SK-N-SH (cell line): Measurements from ENCODE around the gene IL7R. TPM values are rescaled to one million over a fixed set of nuclear protein-coding genes. Genes with fewer than 3 reads are reported as not detected.

Experiments
- CTCF ChIA-PET: fragments of 300-600, 350-600 bp; formaldehyde crosslinking; extraction: SDS; loops from one replicate; lab custom pipeline; 2021; lab: Yijun Ruan, JAX
- POLR2A ChIA-PET: fragments of 350-600 bp; sonication (Branson Sonifier 250); formaldehyde crosslinking; extraction: SDS; loops from one replicate; lab custom pipeline; 2020; ENCODE audit warnings: antibody characterized with exemption, inconsistent platforms; lab: Yijun Ruan, JAX
- DNase-seq: peaks from one replicate; pipeline ENCODE4 v3.0.0; 2012
- H2AFZ ChIP-seq: fragments of 200-600 bp; sonication (generic); 2 replicates; pipeline ENCODE4 v1.8.1; 2016; ENCODE audit warnings: antibody characterized with exemption, mild to moderate bottlenecking, low read depth
- H3F3A ChIP-seq: fragments of 200-600 bp; sonication (generic); replicated peaks from 2 replicates; pipeline ENCODE3; 2016; ENCODE audit warnings: antibody characterized with exemption, mild to moderate bottlenecking; ENCODE audit not compliant: insufficient read depth
- H3K27ac ChIP-seq, 2 experiments: fragments of 200-500 bp in 1 of 2; fragments of 200-600 bp in 1 of 2; sonication (Bioruptor generic) in 1 of 2; sonication (generic), shearing (Covaris generic) in 1 of 2; 2 replicates each; pipeline versions ENCODE4 v1.5.1 to v1.6.1; 2014 to 2016; ENCODE audit warnings: low read depth in 2 of 2, inconsistent platforms in 1 of 2, low read length in 1 of 2, mild to moderate bottlenecking in 1 of 2, mixed read lengths in 1 of 2
- H3K27me3 ChIP-seq: fragments of 200-600 bp; sonication (generic), shearing (Covaris generic); 2 replicates; pipeline ENCODE4 v1.6.1; 2016; ENCODE audit warnings: mixed run types; ENCODE audit not compliant: insufficient read depth
- H3K36me3 ChIP-seq, 2 experiments: fragments of 200-500 bp in 1 of 2; fragments of 200-600 bp in 1 of 2; sonication (Bioruptor generic) in 1 of 2; sonication (generic) in 1 of 2; replicated peaks in 1 of 2; 2 replicates each; pipeline versions ENCODE3 to v1.5.1; 2014 to 2016; ENCODE audit warnings: low read length in 1 of 2, mild to moderate bottlenecking in 1 of 2; ENCODE audit not compliant: insufficient read depth in 2 of 2, control insufficient read depth in 1 of 2
- H3K4me1 ChIP-seq, 2 experiments: fragments of 200-500 bp in 1 of 2; fragments of 200-600 bp in 1 of 2; sonication (Bioruptor generic) in 1 of 2; sonication (generic), shearing (Covaris generic) in 1 of 2; 2 replicates each; pipeline versions ENCODE4 v1.5.1 to v1.6.1; 2014 to 2016; ENCODE audit warnings: low read depth in 1 of 2, low read length in 1 of 2, mixed run types in 1 of 2; ENCODE audit not compliant: insufficient read depth in 2 of 2, control insufficient read depth in 1 of 2
- H3K4me2 ChIP-seq: fragments of 200-600 bp; sonication (generic), shearing (Covaris generic); 2 replicates; pipeline ENCODE4 v1.6.1; 2017; ENCODE audit warnings: mixed run types
- H3K4me3 ChIP-seq, 2 experiments: fragments of 200-500 bp in 1 of 2; fragments of 200-600 bp in 1 of 2; sonication (Bioruptor generic) in 1 of 2; sonication (generic), shearing (Covaris generic) in 1 of 2; 2 replicates each; pipeline versions ENCODE4 v1.5.1 to v1.8.1; 2014 to 2016; ENCODE audit warnings: low read depth in 2 of 2, inconsistent platforms in 1 of 2, low read length in 1 of 2, mild to moderate bottlenecking in 1 of 2, mixed read lengths in 1 of 2, moderate library complexity in 1 of 2
- H3K79me2 ChIP-seq: fragments of 200-600 bp; sonication (generic); 2 replicates; pipeline ENCODE4 v1.8.1; 2017; ENCODE audit warnings: mild to moderate bottlenecking; ENCODE audit not compliant: insufficient read depth
- H3K9ac ChIP-seq: fragments of 200-600 bp; sonication (generic); 2 replicates; pipeline ENCODE4 v1.6.1; 2017; ENCODE audit warnings: mixed run types
- H3K9me2 ChIP-seq: fragments of 200-600 bp; sonication (generic); 2 replicates; pipeline ENCODE4 v1.6.1; 2017; ENCODE audit warnings: mixed run types
- H3K9me3 ChIP-seq: fragments of 200-600 bp; sonication (generic); 2 replicates; pipeline ENCODE4 v1.6.1; 2017; ENCODE audit warnings: mixed run types, mild to moderate bottlenecking, moderate library complexity
- H4K20me1 ChIP-seq: fragments of 200-600 bp; sonication (generic); 2 replicates; pipeline ENCODE4 v1.6.1; 2017; ENCODE audit warnings: mild to moderate bottlenecking, mixed run types; ENCODE audit not compliant: insufficient read depth
- ELF1 ChIP-seq: IDR thresholded peaks from 2 replicates; pipeline ENCODE4 v1.4.0; 2012
- EP300 ChIP-seq, 2 experiments: IDR thresholded peaks; 2 replicates each; pipeline versions ENCODE4 v1.4.0 to v1.6.1; 2012; ENCODE audit warnings: borderline replicate concordance in 1 of 2, low read depth in 1 of 2, low read length in 1 of 2
- FOSL2 ChIP-seq: IDR thresholded peaks from 2 replicates; pipeline ENCODE4 v1.4.0; 2012; ENCODE audit warnings: low read depth, mild to moderate bottlenecking, moderate library complexity, borderline replicate concordance
- FOXJ3 ChIP-seq: sonication (generic); formaldehyde crosslinking; IDR thresholded peaks from 2 replicates; pipeline ENCODE4 v1.5.1; 2020; ENCODE audit warnings: mild to moderate bottlenecking, missing genetic modification reagents
- FOXM1 ChIP-seq: IDR thresholded peaks from 2 replicates; pipeline ENCODE4 v1.4.0; 2012; ENCODE audit warnings: low read depth, mild to moderate bottlenecking
- GABPA ChIP-seq: IDR thresholded peaks from 2 replicates; pipeline ENCODE4 v1.4.0; 2012; ENCODE audit warnings: low read depth, mild to moderate bottlenecking
- IRF3 ChIP-seq: fragments of 150-350 bp; IDR thresholded peaks from 2 replicates; pipeline ENCODE4 v1.6.1; 2016; ENCODE audit warnings: mild to moderate bottlenecking, low read depth, low read length
- JUND ChIP-seq: IDR thresholded peaks from 2 replicates; pipeline ENCODE4 v1.4.0; 2012
- MAX ChIP-seq: IDR thresholded peaks from 2 replicates; pipeline ENCODE4 v1.4.0; 2012; ENCODE audit warnings: low read depth
- MEF2A ChIP-seq: IDR thresholded peaks from 2 replicates; pipeline ENCODE4 v1.4.0; 2012; ENCODE audit warnings: low read depth, borderline replicate concordance
- MXI1 ChIP-seq: IDR thresholded peaks from 2 replicates; pipeline ENCODE4 v1.6.1; 2012; ENCODE audit warnings: mild to moderate bottlenecking, low read depth, low read length, improper control_type of control experiment
- NFIC ChIP-seq: IDR thresholded peaks from 2 replicates; pipeline ENCODE4 v1.4.0; 2012; ENCODE audit warnings: borderline replicate concordance
- PBX3 ChIP-seq: IDR thresholded peaks from 2 replicates; pipeline ENCODE4; 2012
- POLR2AphosphoS5 ChIP-seq: IDR thresholded peaks from 2 replicates; pipeline ENCODE4 v1.6.1; 2012; ENCODE audit warnings: low read depth, low read length
- RXRA ChIP-seq: IDR thresholded peaks from 2 replicates; pipeline ENCODE4 v1.4.0; 2012; ENCODE audit warnings: low read depth, mild to moderate bottlenecking, borderline replicate concordance
- SIN3A ChIP-seq: IDR thresholded peaks from 2 replicates; pipeline ENCODE4 v1.6.1; 2012; ENCODE audit warnings: low read depth, mild to moderate bottlenecking, low read length, moderate library complexity, borderline replicate concordance
- TCF12 ChIP-seq: IDR thresholded peaks from 2 replicates; pipeline ENCODE4 v1.4.0; 2012
- TEAD4 ChIP-seq: IDR thresholded peaks from 2 replicates; pipeline ENCODE4 v1.4.0; 2012; ENCODE audit warnings: mild to moderate bottlenecking, borderline replicate concordance; ENCODE audit not compliant: insufficient read depth
- YY1 ChIP-seq: IDR thresholded peaks from 2 replicates; pipeline ENCODE4 v1.4.0; 2012; ENCODE audit warnings: low read depth, mild to moderate bottlenecking
- WGBS: methylation state at CpG from one replicate; pipeline ENCODE4 v1.1.6; 2017; ENCODE audit warnings: low lambda C conversion rate; 5-methylcytosine and 5-hydroxymethylcytosine counted together
- polyA plus RNA-seq, 3 experiments: library from polyadenylated mRNA; depleted of rRNA; stranded (reverse); fragments of >200 nt; gene quantifications; 2 replicates each; pipeline ENCODE4 v1.2.3, GENCODE V29; 2012

The IL7R gene
- polyA plus RNA-seq, 1 of the 3 experiments (the other 2 are of a cell fraction), result 3.0 TPM

- H2AFZ ChIP-seq, result peak overlapping the region; percentile 52; the same call in 1 of the 2 replicates
- H3K9me3 ChIP-seq, result no peaks in the 10 kb centered on the region
- peak overlapping the region; percentile 51; the same call in 1 of the 2 replicates for H3K9ac ChIP-seq
- H4K20me1 ChIP-seq, result no peaks in the 10 kb centered on the region
- peaks cover 6% of the 10 kb centered on the region; the same call in 1 of the 2 replicates for H3K79me2 ChIP-seq
- peaks cover 21% of the 10 kb centered on the region for H3F3A ChIP-seq
- no peaks in the 10 kb centered on the region for H3K9me2 ChIP-seq
- POLR2A ChIA-PET, result no interaction called here
- H3K27me3 ChIP-seq, result no peaks in the 10 kb centered on the region
- no peak for TF ChIP-seq GABPA
- peak; percentile 21; the same call in 1 of the 2 replicates for TF ChIP-seq ELF1
- TF ChIP-seq NFIC, result peak; percentile 65; the same call in 1 of the 2 replicates
- TF ChIP-seq EP300 (IDR thresholded peaks at IDR 0.05; ENCODE audit: borderline replicate concordance in 1 of 2, low read depth in 1 of 2, low read length in 1 of 2), result peak in 1 of 2 experiments; percentile 89; a peak in 2 of 4 replicates
- peak; percentile 90 for TF ChIP-seq TEAD4
- TF ChIP-seq JUND, result peak; percentile 93
- TF ChIP-seq FOXM1, result peak; percentile 65; the same call in 1 of the 2 replicates
- peak; percentile 66; the same call in 1 of the 2 replicates for TF ChIP-seq POLR2AphosphoS5
- TF ChIP-seq RXRA, result peak; percentile 59
- no peak for TF ChIP-seq MXI1
- peak; percentile 88 for TF ChIP-seq PBX3
- no peak for TF ChIP-seq YY1
- no peak for TF ChIP-seq SIN3A
- TF ChIP-seq MEF2A, result peak; percentile 52; the same call in 1 of the 2 replicates
- TF ChIP-seq MAX, result peak; percentile 44; the same call in 1 of the 2 replicates
- peak; percentile 82 for TF ChIP-seq TCF12
- TF ChIP-seq FOSL2, result peak; percentile 97
- TF ChIP-seq FOXJ3, result no peak
- TF ChIP-seq IRF3, result no peak
- peak overlapping the region; percentile 55 to 87; a peak in 3 of 4 replicates for H3K27ac ChIP-seq
- H3K4me3 ChIP-seq, result peak overlapping the region in 1 of 2 experiments; percentile 13; a peak in 2 of 4 replicates
- H3K36me3 ChIP-seq, result no peaks in the 10 kb centered on the region
- H3K4me2 ChIP-seq, result peak overlapping the region; percentile 61; the same call in 1 of the 2 replicates
- DNase-seq, result no peak
- CTCF ChIA-PET, result no interaction called here
- H3K4me1 ChIP-seq, result peaks cover 0 to 38% of the 10 kb centered on the region in 2 experiments; a peak in 2 of 4 replicates
- 14% methylated on average over 2 of the region's 2 CpGs for WGBS
Observed at GRCh38 chr5:35857606-35858205, 1.0 kb downstream of the IL7R start.
